Fibroblast of lung (primary cell): ENCODE data around the gene TOR1B. TPM values are rescaled to one million over a fixed set of nuclear protein-coding genes. Genes with fewer than 3 reads are reported as not detected.
A peak's percentile ranks its signal among the peaks of the same experiment; 100 is the strongest.

Experiments
- DNase-seq, 2 donors: peaks; one replicate each; pipeline versions ENCODE4 v3.0.0 to v3.0.0-alpha.2; 2010; ENCODE audit warnings: low read depth in 2 of 2
- H2AFZ ChIP-seq: 2 replicates; pipeline ENCODE4 v1.5.1; 2012; ENCODE audit warnings: low read length, control low read depth, inconsistent platforms
- H3K27ac ChIP-seq: 2 replicates; pipeline ENCODE4 v1.5.1; 2011; ENCODE audit warnings: low read length, control low read depth; ENCODE audit not compliant: insufficient read depth
- H3K27me3 ChIP-seq: 2 replicates; pipeline ENCODE4 v1.5.1; 2011; ENCODE audit warnings: mild to moderate bottlenecking, low read length; ENCODE audit not compliant: control insufficient read depth, insufficient read depth
- H3K36me3 ChIP-seq: 2 replicates; pipeline ENCODE4 v1.5.1; 2011; ENCODE audit warnings: low read length; ENCODE audit not compliant: control insufficient read depth, insufficient read depth
- H3K4me1 ChIP-seq: 2 replicates; pipeline ENCODE4 v1.5.1; 2011; ENCODE audit warnings: low read length; ENCODE audit not compliant: control insufficient read depth, insufficient read depth; ENCODE audit errors: extremely low read depth
- H3K4me2 ChIP-seq: 2 replicates; pipeline ENCODE4 v1.5.1; 2011; ENCODE audit warnings: low read length, control low read depth; ENCODE audit not compliant: insufficient read depth; ENCODE audit errors: extremely low read depth
- H3K4me3 ChIP-seq, 4 experiments: fragments of 200-600 bp in 1 of 4; sonication (generic) in 1 of 4; replicated peaks in 1 of 4; 2 replicates each; pipeline ENCODE4 v1.5.1; 2011 to 2016; ENCODE audit warnings: low read length in 4 of 4, low read depth in 3 of 4, mild to moderate bottlenecking in 3 of 4, control low read depth in 2 of 4, inconsistent platforms in 1 of 4, mixed read lengths in 1 of 4; ENCODE audit not compliant: insufficient read depth in 1 of 4; ENCODE audit errors: control extremely low read depth in 1 of 4
- H3K79me2 ChIP-seq: 2 replicates; pipeline ENCODE4 v1.5.1; 2012; ENCODE audit warnings: mild to moderate bottlenecking, low read length, inconsistent platforms; ENCODE audit not compliant: control insufficient read depth, insufficient read depth
- H3K9ac ChIP-seq: 2 replicates; pipeline ENCODE4 v1.5.1; 2011; ENCODE audit warnings: mild to moderate bottlenecking, low read length, control low read depth; ENCODE audit not compliant: insufficient read depth
- H3K9me3 ChIP-seq: 2 replicates; pipeline ENCODE4 v1.5.1; 2012; ENCODE audit warnings: low read depth, low read length; ENCODE audit not compliant: control insufficient read depth, insufficient read depth
- H4K20me1 ChIP-seq: 2 replicates; pipeline ENCODE4 v1.5.1; 2011; ENCODE audit warnings: low read length; ENCODE audit not compliant: control insufficient read depth, insufficient read depth; ENCODE audit errors: extremely low read depth
- CTCF ChIP-seq, 2 donors: IDR thresholded peaks in 1 of 2; conservative IDR thresholded peaks in 1 of 2; 1 replicate in 1 of 2; 2 replicates in 1 of 2; pipeline ENCODE4 v1.5.1; 2011 to 2012; ENCODE audit warnings: low read length in 2 of 2, control low read depth in 1 of 2, inconsistent platforms in 1 of 2, low read depth in 1 of 2, mild to moderate bottlenecking in 1 of 2
- EZH2 ChIP-seq: IDR thresholded peaks from 2 replicates; pipeline ENCODE4 v1.5.1; 2012; ENCODE audit warnings: low read length, control low read depth, mild to moderate bottlenecking; ENCODE audit errors: missing control alignments
- polyA plus RNA-seq, 2 donors: library from polyadenylated mRNA; depleted of rRNA in 1 of 2; stranded (reverse) in 1 of 2; unstranded in 1 of 2; fragments of >200 nt; gene quantifications; 2 replicates each; pipeline ENCODE4 v1.2.1, GENCODE V29; 2011 to 2012; ENCODE audit warnings: missing spikeins in 1 of 2
- total RNA-seq: library from RNA; depleted of rRNA; stranded (reverse); fragments of >200 nt; gene quantifications from 2 replicates; pipeline ENCODE4 v1.2.1, GENCODE V29; 2014

The TOR1B gene
- total and polyA plus RNA-seq, 2 donors (not counting 1 experiment from before 2014, with no cell fraction given), result 20.3 to 33.6 TPM

GRCh38 chr9:129798973-129799372 is 4.0 kb upstream of the TOR1B start:
- Histone ChIP-seq H3K27ac (no peak overlapping the region), H3K36me3 (no peaks in the 10 kb centered on the region), H3K4me3 (no peak overlapping the region), H3K4me2 (no peak overlapping the region), H3K27me3 (peaks cover 13% of the 10 kb centered on the region), H3K9me3 (no peaks in the 10 kb centered on the region), H3K4me1 (peaks cover 3% of the 10 kb centered on the region), H3K79me2 (no peaks in the 10 kb centered on the region), H3K9ac (no peak overlapping the region), H2AFZ (no peak overlapping the region), H4K20me1 (no peaks in the 10 kb centered on the region)
- TF ChIP-seq CTCF (conservative IDR thresholded peaks at IDR 0.05 in 1 of 2, IDR thresholded peaks at IDR 0.05 in 1 of 2; ENCODE audit: low read depth in 1 of 2, low read length in 2 of 2) (no peak), EZH2 (no peak)
- no peak for DNase-seq

- H3K9me3 ChIP-seq, result no peaks in the 10 kb centered on the region
- H3K4me2 ChIP-seq, result no peak overlapping the region
- no peaks in the 10 kb centered on the region for H3K79me2 ChIP-seq
- H3K27ac ChIP-seq, result no peak overlapping the region
- no peak for DNase-seq
- no peaks in the 10 kb centered on the region for H3K36me3 ChIP-seq
- H3K27me3 ChIP-seq, result no peaks in the 10 kb centered on the region
- no peak overlapping the region for H2AFZ ChIP-seq
- no peaks in the 10 kb centered on the region for H4K20me1 ChIP-seq
- no peak overlapping the region for H3K4me3 ChIP-seq
- TF ChIP-seq EZH2 (no peak), CTCF (conservative IDR thresholded peaks at IDR 0.05 in 1 of 2, IDR thresholded peaks at IDR 0.05 in 1 of 2; ENCODE audit: low read depth in 1 of 2, low read length in 2 of 2) (no peak)
- H3K9ac ChIP-seq, result no peak overlapping the region
- peaks cover 7% of the 10 kb centered on the region for H3K4me1 ChIP-seq
These were observed 1.5 kb upstream of the TOR1B start for GRCh38 chr9:129801504-129801903.

GRCh38 chr9:129803676-129804060 is 684 bp downstream of the TOR1B start:
- Histone ChIP-seq H3K9me3 (no peaks in the 10 kb centered on the region), H3K9ac (peak overlapping the region; percentile 54), H3K36me3 (peaks cover under 1% of the 10 kb centered on the region), H3K27me3 (no peaks in the 10 kb centered on the region), H3K4me1 (peaks cover 7% of the 10 kb centered on the region), H4K20me1 (no peaks in the 10 kb centered on the region), H2AFZ (peak overlapping the region; percentile 47), H3K4me2 (peak overlapping the region; percentile 84), H3K79me2 (no peaks in the 10 kb centered on the region), H3K27ac (peak overlapping the region; percentile 47), H3K4me3 (peak overlapping the region; percentile 79 to 88 (median 82))
- DNase-seq, result no peak
- TF ChIP-seq CTCF (conservative IDR thresholded peaks at IDR 0.05 in 1 of 2, IDR thresholded peaks at IDR 0.05 in 1 of 2; ENCODE audit: low read depth in 1 of 2, low read length in 2 of 2), result no peak
- TF ChIP-seq EZH2, result no peak
